Mesodermal cell (in vitro differentiated cells): ENCODE data around the gene INO80.

Experiments used
- H3K27ac ChIP-seq: 2 replicates; pipeline ENCODE4 v1.7.0; 2013; ENCODE audit warnings: mild to moderate bottlenecking, low read depth, low read length, moderate library complexity; ENCODE audit not compliant: severe bottlenecking
- H3K36me3 ChIP-seq: 2 replicates; pipeline ENCODE4 v1.7.1; 2013; ENCODE audit warnings: mild to moderate bottlenecking, low read length, moderate library complexity; ENCODE audit not compliant: control insufficient read depth, insufficient read depth
- H3K4me1 ChIP-seq: one replicate; pipeline ENCODE4 v1.7.1; 2013; ENCODE audit warnings: mild to moderate bottlenecking, low read length; ENCODE audit not compliant: insufficient read depth, control insufficient read depth, poor library complexity, severe bottlenecking
- H3K4me3 ChIP-seq: 2 replicates; pipeline ENCODE4 v1.7.0; 2013; ENCODE audit warnings: low read length, control low read depth, mild to moderate bottlenecking; ENCODE audit not compliant: insufficient read depth, poor library complexity, severe bottlenecking; ENCODE audit errors: extremely low read depth
- H3K9me3 ChIP-seq: 2 replicates; pipeline ENCODE4 v1.7.1; 2013; ENCODE audit warnings: mild to moderate bottlenecking, low read length, moderate library complexity; ENCODE audit not compliant: control insufficient read depth
- WGBS, 2 experiments: methylation state at CpG; one replicate each; pipeline ENCODE4 v1.1.5; 2013; ENCODE audit warnings: missing lambda C conversion rate in 2 of 2; ENCODE audit not compliant: insufficient coverage in 2 of 2; 5-methylcytosine and 5-hydroxymethylcytosine counted together

INO80 gene

DNA sequence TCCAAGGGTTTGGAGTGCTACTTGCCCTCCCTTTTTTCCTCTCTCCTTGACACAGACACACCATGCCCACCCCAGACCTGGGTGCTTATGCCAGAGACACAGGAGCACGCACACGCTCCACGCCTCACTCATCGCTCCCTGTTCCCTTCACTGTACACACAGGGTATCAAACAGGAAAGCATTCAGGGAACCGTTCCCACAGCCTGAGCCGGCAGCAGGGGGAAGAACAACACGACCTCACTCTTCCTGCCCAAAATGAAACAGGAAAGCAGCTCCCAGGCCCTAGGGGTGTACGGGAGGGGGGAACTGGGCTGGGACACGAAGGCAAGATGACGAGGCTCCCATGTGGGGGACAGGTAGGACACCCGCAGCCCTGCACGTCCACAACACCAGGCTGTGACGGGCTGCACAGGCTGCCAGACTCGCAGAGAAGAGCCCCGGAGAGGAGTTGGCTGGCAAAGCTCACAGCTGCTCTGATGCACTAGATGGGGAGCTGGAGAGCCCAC, 175.7 kb downstream of the INO80 start:
- 75 to 82% methylated on average over 11 to 13 of the region's 15 CpGs for WGBS, 2 experiments
- Histone ChIP-seq H3K9me3 (no peaks in the 10 kb centered on the region), H3K4me3 (no peak overlapping the region), H3K36me3 (no peaks in the 10 kb centered on the region), H3K4me1 (peaks cover 17% of the 10 kb centered on the region), H3K27ac (peak overlapping the region; percentile 11)

GRCh38 chr15:40938536-40938870, 177.6 kb downstream of the INO80 start:
- Histone ChIP-seq H3K4me3 (peak overlapping the region; percentile 2), H3K9me3 (no peaks in the 10 kb centered on the region), H3K36me3 (no peaks in the 10 kb centered on the region), H3K4me1 (peaks cover 17% of the 10 kb centered on the region), H3K27ac (no peak overlapping the region)
- WGBS, 2 experiments, result 90% methylated on average over 5 of the region's 6 CpGs; no CpG with 5 or more reads in 1 of the 2 experiments

DNA sequence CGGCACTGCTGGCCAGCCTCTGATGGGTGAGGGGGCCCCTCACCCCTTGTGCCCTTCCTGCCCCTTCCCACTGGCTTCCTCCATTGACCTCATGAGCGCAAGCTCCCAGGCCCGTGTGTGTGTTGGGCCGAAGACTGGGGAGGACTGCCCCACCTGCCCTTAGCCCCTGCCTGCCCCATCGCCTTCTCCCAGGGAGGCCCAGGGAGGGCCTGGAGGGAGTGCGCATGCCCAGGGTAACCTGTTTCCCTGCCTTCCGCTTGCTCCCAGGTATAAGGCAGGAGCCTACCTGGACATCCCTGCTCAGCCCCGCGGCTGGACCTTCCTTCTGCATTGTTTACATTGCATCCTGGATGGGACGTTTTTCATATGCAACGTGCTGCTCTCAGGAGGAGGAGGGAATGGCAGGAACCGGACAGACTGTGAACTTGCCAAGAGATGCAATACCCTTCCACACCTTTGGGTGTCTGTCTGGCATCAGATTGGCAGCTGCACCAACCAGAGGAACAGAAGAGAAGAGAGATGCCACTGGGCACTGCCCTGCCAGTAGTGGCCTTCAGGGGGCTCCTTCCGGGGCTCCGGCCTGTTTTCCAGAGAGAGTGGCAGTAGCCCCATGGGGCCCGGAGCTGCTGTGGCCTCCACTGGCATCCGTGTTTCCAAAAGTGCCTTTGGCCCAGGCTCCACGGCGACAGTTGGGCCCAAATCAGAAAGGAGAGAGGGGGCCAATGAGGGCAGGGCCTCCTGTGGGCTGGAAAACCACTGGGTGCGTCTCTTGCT, 178.1 kb downstream of the INO80 start:
- Histone ChIP-seq H3K9me3 (no peaks in the 10 kb centered on the region), H3K4me1 (peaks cover 17% of the 10 kb centered on the region), H3K36me3 (no peaks in the 10 kb centered on the region), H3K27ac (no peak overlapping the region), H3K4me3 (peak overlapping the region; percentile 2)
- 75 to 93% methylated on average over 13 to 16 of the region's 19 CpGs for WGBS, 2 experiments

GRCh38 chr15:40936709-40937666, 179.1 kb downstream of the INO80 start:
- 82 to 89% methylated on average over 11 to 13 of the region's 15 CpGs for WGBS, 2 experiments

GRCh38 chr15:40936234-40936708, 179.8 kb downstream of the INO80 start:
- 91 to 93% methylated on average over 30 to 31 of the region's 31 CpGs for WGBS, 2 experiments
- Histone ChIP-seq H3K4me1 (peaks cover 14% of the 10 kb centered on the region), H3K27ac (no peak overlapping the region), H3K9me3 (no peaks in the 10 kb centered on the region), H3K36me3 (peaks cover 7% of the 10 kb centered on the region), H3K4me3 (no peak overlapping the region)

More at GRCh38 chr15:40936709-40937666, 179.1 kb downstream of the INO80 start:
- peaks cover 1% of the 10 kb centered on the region for H3K36me3 ChIP-seq
- no peaks in the 10 kb centered on the region for H3K9me3 ChIP-seq
- H3K27ac ChIP-seq, result no peak overlapping the region
- peaks cover 14% of the 10 kb centered on the region for H3K4me1 ChIP-seq
- H3K4me3 ChIP-seq, result no peak overlapping the region

GRCh38 chr15:40934457-40934856, 181.6 kb downstream of the INO80 start:
- no peak overlapping the region for H3K27ac ChIP-seq
- no peaks in the 10 kb centered on the region for H3K9me3 ChIP-seq
- H3K4me3 ChIP-seq, result no peak overlapping the region
- 86 to 90% methylated on average over 5 to 6 of the region's 6 CpGs for WGBS, 2 experiments
- peaks cover 8% of the 10 kb centered on the region for H3K4me1 ChIP-seq
- H3K36me3 ChIP-seq, result peaks cover 7% of the 10 kb centered on the region

DNA sequence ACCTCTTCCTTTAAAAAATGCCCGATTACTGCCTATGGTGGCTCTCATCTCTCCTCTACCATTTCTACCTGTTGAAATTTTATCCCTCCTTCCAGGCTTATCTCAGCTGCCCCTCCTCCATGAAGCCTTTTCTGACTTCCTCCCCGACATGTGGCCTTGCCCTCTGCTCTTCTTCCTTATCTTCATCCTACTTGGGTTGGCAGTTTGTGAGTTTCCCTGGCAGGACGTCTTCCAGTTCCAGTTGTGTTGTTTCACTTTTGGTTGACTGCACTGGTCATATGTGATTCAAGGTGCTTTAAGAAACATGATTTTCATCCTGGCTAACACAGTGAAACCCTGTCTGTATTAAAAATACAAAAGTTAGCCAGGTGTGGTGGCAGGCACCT, 182.6 kb downstream of the INO80 start:
- no peak overlapping the region for H3K4me3 ChIP-seq
- peaks cover 13% of the 10 kb centered on the region for H3K4me1 ChIP-seq
- WGBS, 2 experiments, result 73 to 92% methylated on average over 2 of the region's 3 CpGs
- no peaks in the 10 kb centered on the region for H3K9me3 ChIP-seq
- H3K27ac ChIP-seq, result no peak overlapping the region
- H3K36me3 ChIP-seq, result peaks cover 7% of the 10 kb centered on the region

GRCh38 chr15:40932649-40933516, 183.2 kb downstream of the INO80 start:
- H3K4me1 ChIP-seq, result peaks cover 15% of the 10 kb centered on the region
- no peak overlapping the region for H3K27ac ChIP-seq
- H3K36me3 ChIP-seq, result peaks cover 7% of the 10 kb centered on the region
- peak overlapping the region; percentile 38 for H3K4me3 ChIP-seq
- no peaks in the 10 kb centered on the region for H3K9me3 ChIP-seq
- 70 to 84% methylated on average over 7 to 10 of the region's 11 CpGs for WGBS, 2 experiments

- peaks cover 15% of the 10 kb centered on the region for H3K4me1 ChIP-seq
- no peak overlapping the region for H3K27ac ChIP-seq
- peak overlapping the region; percentile 38 for H3K4me3 ChIP-seq
- peaks cover 7% of the 10 kb centered on the region for H3K36me3 ChIP-seq
- no peaks in the 10 kb centered on the region for H3K9me3 ChIP-seq
- 50 to 70% methylated on average over 2 to 6 of the region's 8 CpGs for WGBS, 2 experiments
Measured at GRCh38 chr15:40932156-40932555, 183.9 kb downstream of the INO80 start.
